ENCODE measurements around the gene ZNF536.
"Not testable (repeated sequence)": the region's sequence is repeated elsewhere in the genome, so short reads cannot be mapped to it uniquely, and the experiment has no call there.

Gene ZNF536

GRCh38 chr19:30417166-30417565, 45.0 kb downstream of the ZNF536 start:
- intact Hi-C loops (cut with micrococcal nuclease); H3K9me3 Mint-ChIP-seq: not testable (repeated sequence)

GRCh38 chr19:30419568-30420180, 47.5 kb downstream of the ZNF536 start:
- peaks cover 9% of the 10 kb centered on the region for H3K9me3 Mint-ChIP-seq
- peaks cover 5% of the 10 kb centered on the region for H3K4me1 Mint-ChIP-seq (ENCODE audit: low read depth)
- H3K27ac Mint-ChIP-seq = no peak overlapping the region
- H3K27me3 Mint-ChIP-seq = peaks cover 4% of the 10 kb centered on the region
- H3K36me3 Mint-ChIP-seq (ENCODE audit: low read depth) = no peaks in the 10 kb centered on the region
- intact Hi-C loops (cut with micrococcal nuclease) = no loop called here
- no peak overlapping the region for H3K4me3 Mint-ChIP-seq

More at GRCh38 chr19:30417166-30417565, 45.0 kb downstream of the ZNF536 start:
- H3K27me3 Mint-ChIP-seq; H3K4me3 Mint-ChIP-seq; H3K4me1 Mint-ChIP-seq (ENCODE audit: low read depth); H3K36me3 Mint-ChIP-seq (ENCODE audit: low read depth); H3K27ac Mint-ChIP-seq: not testable (repeated sequence)

GRCh38 chr19:30420316-30420715, 48.1 kb downstream of the ZNF536 start:
- H3K27ac Mint-ChIP-seq = no peak overlapping the region
- intact Hi-C loops (cut with micrococcal nuclease) = no loop called here
- peaks cover 3% of the 10 kb centered on the region for H3K9me3 Mint-ChIP-seq
- H3K4me3 Mint-ChIP-seq = no peak overlapping the region
- peaks cover 4% of the 10 kb centered on the region for H3K27me3 Mint-ChIP-seq
- H3K36me3 Mint-ChIP-seq (ENCODE audit: low read depth) = no peaks in the 10 kb centered on the region
- peaks cover 2% of the 10 kb centered on the region for H3K4me1 Mint-ChIP-seq (ENCODE audit: low read depth)

- no peaks in the 10 kb centered on the region for H3K36me3 Mint-ChIP-seq (ENCODE audit: low read depth)
- H3K9me3 Mint-ChIP-seq = no peaks in the 10 kb centered on the region
These were observed 48.7 kb downstream of the ZNF536 start for GRCh38 chr19:30420881-30421280.

GRCh38 chr19:30421571-30421970, 49.4 kb downstream of the ZNF536 start:
- Mint-ChIP-seq H3K4me1 (ENCODE audit: low read depth) (no peaks in the 10 kb centered on the region), H3K9me3 (no peaks in the 10 kb centered on the region), H3K4me3 (no peak overlapping the region), H3K36me3 (ENCODE audit: low read depth) (no peaks in the 10 kb centered on the region), H3K27me3 (peaks cover 2% of the 10 kb centered on the region), H3K27ac (no peak overlapping the region)
- intact Hi-C loops (cut with micrococcal nuclease) = no loop called here

More at GRCh38 chr19:30420881-30421280, 48.7 kb downstream of the ZNF536 start:
- Mint-ChIP-seq H3K27me3 (peaks cover 4% of the 10 kb centered on the region), H3K4me1 (ENCODE audit: low read depth) (no peaks in the 10 kb centered on the region), H3K4me3 (no peak overlapping the region), H3K27ac (no peak overlapping the region)
- intact Hi-C loops (cut with micrococcal nuclease) = no loop called here

GRCh38 chr19:30423481-30423880, 51.3 kb downstream of the ZNF536 start:
- Mint-ChIP-seq H3K27me3 (no peaks in the 10 kb centered on the region), H3K27ac (no peak overlapping the region), H3K4me3 (no peak overlapping the region)

GRCh38 chr19:30425885-30426838, 54.0 kb downstream of the ZNF536 start:
- no peaks in the 10 kb centered on the region for H3K36me3 Mint-ChIP-seq (ENCODE audit: low read depth)
- no peaks in the 10 kb centered on the region for H3K27me3 Mint-ChIP-seq
- H3K27ac Mint-ChIP-seq = no peak overlapping the region
- H3K9me3 Mint-ChIP-seq = no peaks in the 10 kb centered on the region
- no peaks in the 10 kb centered on the region for H3K4me1 Mint-ChIP-seq (ENCODE audit: low read depth)
- intact Hi-C loops (cut with micrococcal nuclease) = no loop called here
- H3K4me3 Mint-ChIP-seq = no peak overlapping the region

More at GRCh38 chr19:30423481-30423880, 51.3 kb downstream of the ZNF536 start:
- Mint-ChIP-seq H3K4me1 (ENCODE audit: low read depth) (no peaks in the 10 kb centered on the region), H3K9me3 (no peaks in the 10 kb centered on the region), H3K36me3 (ENCODE audit: low read depth) (no peaks in the 10 kb centered on the region)
- intact Hi-C loops (cut with micrococcal nuclease) = no loop called here

- Mint-ChIP-seq H3K36me3 (ENCODE audit: low read depth) (no peaks in the 10 kb centered on the region), H3K4me3 (no peak overlapping the region), H3K27me3 (no peaks in the 10 kb centered on the region), H3K4me1 (ENCODE audit: low read depth) (no peaks in the 10 kb centered on the region), H3K9me3 (no peaks in the 10 kb centered on the region), H3K27ac (no peak overlapping the region)
- intact Hi-C loops (cut with micrococcal nuclease) = no loop called here
These were observed 54.7 kb downstream of the ZNF536 start for GRCh38 chr19:30426864-30427263.

- Mint-ChIP-seq H3K4me3 (no peak overlapping the region), H3K9me3 (no peaks in the 10 kb centered on the region), H3K4me1 (ENCODE audit: low read depth) (no peaks in the 10 kb centered on the region), H3K27ac (no peak overlapping the region), H3K36me3 (ENCODE audit: low read depth) (no peaks in the 10 kb centered on the region), H3K27me3 (no peaks in the 10 kb centered on the region)
- intact Hi-C loops (cut with micrococcal nuclease) = no loop called here
These were observed 56.0 kb downstream of the ZNF536 start for GRCh38 chr19:30428092-30428680.

GRCh38 chr19:30428844-30429243, 56.7 kb downstream of the ZNF536 start:
- no peak overlapping the region for H3K4me3 Mint-ChIP-seq
- H3K4me1 Mint-ChIP-seq (ENCODE audit: low read depth) = no peaks in the 10 kb centered on the region
- H3K9me3 Mint-ChIP-seq = no peaks in the 10 kb centered on the region
- H3K27me3 Mint-ChIP-seq = no peaks in the 10 kb centered on the region
- H3K36me3 Mint-ChIP-seq (ENCODE audit: low read depth) = no peaks in the 10 kb centered on the region
- intact Hi-C loops (cut with micrococcal nuclease) = no loop called here
- H3K27ac Mint-ChIP-seq = no peak overlapping the region

- Mint-ChIP-seq H3K27me3 (no peaks in the 10 kb centered on the region), H3K4me1 (ENCODE audit: low read depth) (no peaks in the 10 kb centered on the region), H3K9me3 (no peaks in the 10 kb centered on the region), H3K4me3 (no peak overlapping the region), H3K36me3 (ENCODE audit: low read depth) (no peaks in the 10 kb centered on the region), H3K27ac (no peak overlapping the region)
- intact Hi-C loops (cut with micrococcal nuclease) = no loop called here
These were observed 58.1 kb downstream of the ZNF536 start for GRCh38 chr19:30430206-30430734.

- H3K4me1 Mint-ChIP-seq (ENCODE audit: low read depth) = no peaks in the 10 kb centered on the region
- no peak overlapping the region for H3K4me3 Mint-ChIP-seq
- intact Hi-C loops (cut with micrococcal nuclease) = no loop called here
- no peaks in the 10 kb centered on the region for H3K9me3 Mint-ChIP-seq
- H3K27ac Mint-ChIP-seq = no peak overlapping the region
- no peaks in the 10 kb centered on the region for H3K36me3 Mint-ChIP-seq (ENCODE audit: low read depth)
- no peaks in the 10 kb centered on the region for H3K27me3 Mint-ChIP-seq
These were observed 59.4 kb downstream of the ZNF536 start for GRCh38 chr19:30431591-30431990.

- no peaks in the 10 kb centered on the region for H3K27me3 Mint-ChIP-seq
- no peak overlapping the region for H3K27ac Mint-ChIP-seq
- intact Hi-C loops (cut with micrococcal nuclease) = no loop called here
- no peaks in the 10 kb centered on the region for H3K9me3 Mint-ChIP-seq
- H3K36me3 Mint-ChIP-seq (ENCODE audit: low read depth) = no peaks in the 10 kb centered on the region
- H3K4me1 Mint-ChIP-seq (ENCODE audit: low read depth) = no peaks in the 10 kb centered on the region
- no peak overlapping the region for H3K4me3 Mint-ChIP-seq
These were observed 62.8 kb downstream of the ZNF536 start for GRCh38 chr19:30434797-30435594.

All from dendritic cell treated with granulocyte-macrophage colony-stimulating factor and Interleukin-4, amounts not matched to agents 40 ng/mL and 50 ng/mL, for 4 days (primary cell).